H1 (cell line): ENCODE results near the gene STAT1. TPM values are rescaled to one million over a fixed set of nuclear protein-coding genes. Genes with fewer than 3 reads are reported as not detected.

Experiments
- CTCF ChIA-PET: fragments of 300-600 bp; sonication (Branson Sonifier 250); formaldehyde crosslinking; loops from one replicate; lab custom pipeline; 2021; ENCODE audit not compliant: partially characterized antibody; lab: Charles Lee
- POLR2A ChIA-PET: fragments of 300-600 bp; sonication (Branson Sonifier 250); formaldehyde crosslinking; loops from one replicate; lab custom pipeline; 2021; ENCODE audit warnings: inconsistent platforms; ENCODE audit not compliant: partially characterized antibody; lab: Charles Lee
- DNase-seq, 2 experiments: peaks; one replicate each; pipeline versions ENCODE4 v3.0.0 to v3.0.0-alpha.2; 2010 to 2022; ENCODE audit warnings: low spot score in 2 of 2, low read depth in 1 of 2, mixed read lengths in 1 of 2
- FAIRE-seq: peaks from 2 replicates; lab custom pipeline; 2011; peaks lifted over from hg19 to GRCh38; lab: Jason Lieb, UNC
- H2AFZ ChIP-seq: 2 replicates; pipeline ENCODE4 v1.8.1; 2012; ENCODE audit warnings: low read length, inconsistent platforms
- H2AK5ac ChIP-seq: 2 replicates; pipeline ENCODE4 v1.6.1; 2013; ENCODE audit warnings: low read depth, low read length
- H2BK120ac ChIP-seq: replicated peaks from 2 replicates; pipeline ENCODE3; 2013; ENCODE audit warnings: low read depth, low read length, inconsistent platforms
- H2BK12ac ChIP-seq: 2 replicates; pipeline ENCODE4 v1.6.1; 2013; ENCODE audit warnings: low read depth, low read length
- H2BK15ac ChIP-seq: 2 replicates; pipeline ENCODE4 v1.6.1; 2013; ENCODE audit warnings: low read length
- H2BK20ac ChIP-seq: 2 replicates; pipeline ENCODE4 v1.6.1; 2013; ENCODE audit warnings: low read length
- H2BK5ac ChIP-seq: 2 replicates; pipeline ENCODE4 v1.6.1; 2013; ENCODE audit warnings: low read depth, low read length
- H3K14ac ChIP-seq: 2 replicates; pipeline ENCODE4 v1.6.1; 2013; ENCODE audit warnings: inconsistent platforms; ENCODE audit not compliant: insufficient read length
- H3K18ac ChIP-seq: 2 replicates; pipeline ENCODE4 v1.6.1; 2013; ENCODE audit warnings: low read length; ENCODE audit errors: extremely low read depth
- H3K23ac ChIP-seq: 2 replicates; pipeline ENCODE4 v1.6.1; 2013; ENCODE audit warnings: inconsistent platforms; ENCODE audit not compliant: insufficient read length
- H3K23me2 ChIP-seq: 2 replicates; pipeline ENCODE4 v1.6.1; 2013; ENCODE audit warnings: low read depth, low read length
- H3K27ac ChIP-seq: 2 replicates; pipeline ENCODE4 v1.6.1; 2011; ENCODE audit warnings: low read depth, low read length, inconsistent platforms
- H3K27me3 ChIP-seq, 4 experiments: replicated peaks in 1 of 4; 1 replicate in 1 of 4; 2 replicates in 3 of 4; pipeline versions ENCODE4 v1.6.1 to v1.8.1; 2011 to 2013; ENCODE audit warnings: low read length in 3 of 4, mild to moderate bottlenecking in 3 of 4, inconsistent platforms in 2 of 4, mixed read lengths in 2 of 4, moderate library complexity in 1 of 4; ENCODE audit not compliant: control insufficient read depth in 3 of 4, insufficient read depth in 3 of 4; ENCODE audit errors: extremely low read depth in 1 of 4
- H3K36me3 ChIP-seq, 4 experiments: 2 replicates each; pipeline versions ENCODE4 v1.6.1 to v1.8.1; 2011 to 2013; ENCODE audit warnings: mild to moderate bottlenecking in 4 of 4, low read length in 3 of 4, moderate library complexity in 2 of 4, control low read depth in 1 of 4, inconsistent platforms in 1 of 4; ENCODE audit not compliant: insufficient read depth in 4 of 4, control insufficient read depth in 2 of 4
- H3K4ac ChIP-seq: replicated peaks from 2 replicates; pipeline ENCODE3; 2013; ENCODE audit warnings: low read length, low read depth, mixed read lengths, inconsistent platforms; ENCODE audit not compliant: insufficient read length
- H3K4me1 ChIP-seq, 4 experiments: replicated peaks in 1 of 4; 1 replicate in 1 of 4; 2 replicates in 3 of 4; pipeline versions ENCODE4 v1.6.1 to v1.8.1; 2011 to 2013; ENCODE audit warnings: low read length in 3 of 4, inconsistent platforms in 2 of 4, mixed read lengths in 1 of 4; ENCODE audit not compliant: insufficient read depth in 4 of 4, control insufficient read depth in 3 of 4
- H3K4me2 ChIP-seq, 2 experiments: 2 replicates each; pipeline versions ENCODE4 v1.6.1 to v1.8.1; 2011 to 2013; ENCODE audit warnings: low read depth in 2 of 2, low read length in 2 of 2, control low read depth in 1 of 2, inconsistent platforms in 1 of 2, mild to moderate bottlenecking in 1 of 2; ENCODE audit not compliant: insufficient read depth in 1 of 2
- H3K4me3 ChIP-seq, 4 experiments: fragments of 200-600, 300-600 bp in 1 of 4; sonication (generic), shearing (Covaris generic), sonication (Bioruptor Twin) in 1 of 4; 2 replicates each; pipeline versions ENCODE4 v1.5.1 to v1.8.1; 2011 to 2016; ENCODE audit warnings: low read length in 4 of 4, low read depth in 3 of 4, control low read depth in 2 of 4, inconsistent platforms in 2 of 4, mild to moderate bottlenecking in 2 of 4, mixed read lengths in 1 of 4, moderate library complexity in 1 of 4; ENCODE audit not compliant: insufficient read depth in 2 of 4; ENCODE audit errors: extremely low read depth in 1 of 4
- H3K56ac ChIP-seq: replicated peaks from 2 replicates; pipeline ENCODE3; 2013; ENCODE audit warnings: low read depth, mild to moderate bottlenecking, mixed read lengths, low read length, inconsistent platforms; ENCODE audit not compliant: insufficient read length
- H3K79me1 ChIP-seq: 2 replicates; pipeline ENCODE4 v1.6.1; 2013; ENCODE audit warnings: low read depth, low read length, control low read depth
- H3K79me2 ChIP-seq, 2 experiments: 2 replicates each; pipeline versions ENCODE4 v1.6.1 to v1.8.1; 2012 to 2013; ENCODE audit warnings: low read length in 2 of 2, mild to moderate bottlenecking in 2 of 2, inconsistent platforms in 1 of 2; ENCODE audit not compliant: insufficient read depth in 2 of 2, control insufficient read depth in 1 of 2
- H3K9ac ChIP-seq, 4 experiments: replicated peaks in 1 of 4; 1 replicate in 1 of 4; 2 replicates in 3 of 4; pipeline versions ENCODE4 v1.6.1 to v1.8.1; 2011 to 2013; ENCODE audit warnings: low read depth in 3 of 4, low read length in 3 of 4, control low read depth in 2 of 4, mild to moderate bottlenecking in 2 of 4, moderate library complexity in 2 of 4, inconsistent platforms in 1 of 4; ENCODE audit errors: extremely low read depth in 1 of 4
- H3K9me3 ChIP-seq, 2 experiments: 2 replicates each; pipeline versions ENCODE4 v1.6.1 to v1.8.1; 2012 to 2013; ENCODE audit warnings: mild to moderate bottlenecking in 2 of 2, moderate library complexity in 2 of 2, control low read depth in 1 of 2, inconsistent platforms in 1 of 2, low read depth in 1 of 2, low read length in 1 of 2, mixed read lengths in 1 of 2; ENCODE audit not compliant: insufficient read depth in 2 of 2
- H4K20me1 ChIP-seq, 2 experiments: replicated peaks in 1 of 2; 2 replicates each; pipeline versions ENCODE3 to v1.8.1; 2011 to 2013; ENCODE audit warnings: inconsistent platforms in 2 of 2, low read length in 2 of 2, mild to moderate bottlenecking in 1 of 2; ENCODE audit not compliant: insufficient read depth in 2 of 2, control insufficient read depth in 1 of 2
- H4K5ac ChIP-seq: 2 replicates; pipeline ENCODE4 v1.6.1; 2013; ENCODE audit warnings: low read length, low read depth, mixed read lengths, inconsistent platforms; ENCODE audit not compliant: insufficient read length
- H4K8ac ChIP-seq: 2 replicates; pipeline ENCODE4 v1.8.0; 2013; ENCODE audit warnings: mild to moderate bottlenecking, moderate library complexity, low read length, inconsistent platforms; ENCODE audit not compliant: insufficient read depth; ENCODE audit errors: extremely low read depth
- H4K91ac ChIP-seq: replicated peaks from 2 replicates; pipeline ENCODE3; 2013; ENCODE audit warnings: low read length, mixed read lengths, inconsistent platforms; ENCODE audit not compliant: insufficient read length
- BACH1 ChIP-seq: IDR thresholded peaks from 2 replicates; pipeline ENCODE4 v1.6.1; 2012; ENCODE audit warnings: low read length, improper control_type of control experiment
- GTF2F1 ChIP-seq: IDR thresholded peaks from 2 replicates; pipeline ENCODE4 v1.6.1; 2012; ENCODE audit warnings: low read depth, low read length, improper control_type of control experiment, borderline replicate concordance
- HDAC2 ChIP-seq, 2 experiments: fragments of 300-600 bp in 1 of 2; sonication (generic) in 1 of 2; IDR thresholded peaks; 2 replicates each; pipeline ENCODE4 v1.6.1; 2011 to 2012; ENCODE audit warnings: low read depth in 2 of 2, low read length in 2 of 2, mild to moderate bottlenecking in 2 of 2, moderate library complexity in 2 of 2, borderline replicate concordance in 1 of 2, inconsistent platforms in 1 of 2
- NANOG ChIP-seq: IDR thresholded peaks from 2 replicates; pipeline ENCODE4 v1.6.1; 2011; ENCODE audit warnings: low read length, low read depth, mild to moderate bottlenecking, inconsistent platforms; ENCODE audit not compliant: insufficient read depth, poor library complexity, severe bottlenecking
- POLR2AphosphoS5 ChIP-seq: IDR thresholded peaks from 2 replicates; pipeline ENCODE4 v1.6.1; 2011; ENCODE audit warnings: low read depth, low read length
- RBBP5 ChIP-seq: IDR thresholded peaks from 2 replicates; pipeline ENCODE4 v1.7.1; 2012; ENCODE audit warnings: low read depth, mild to moderate bottlenecking, inconsistent platforms, low read length, moderate library complexity, borderline replicate concordance
- SIX5 ChIP-seq: IDR thresholded peaks from 2 replicates; pipeline ENCODE4 v1.6.1; 2011; ENCODE audit warnings: mild to moderate bottlenecking, low read depth, low read length
- SP1 ChIP-seq: IDR thresholded peaks from 2 replicates; pipeline ENCODE4 v1.6.1; 2011; ENCODE audit warnings: low read depth, low read length
- SP4 ChIP-seq: IDR thresholded peaks from 2 replicates; pipeline ENCODE4 v1.6.1; 2012; ENCODE audit warnings: low read length, inconsistent platforms
- SRF ChIP-seq: IDR thresholded peaks from 2 replicates; pipeline ENCODE4 v1.6.1; 2011; ENCODE audit warnings: mild to moderate bottlenecking, low read depth, low read length, moderate library complexity
- TAF1 ChIP-seq: IDR thresholded peaks from 2 replicates; pipeline ENCODE4 v1.6.1; 2011; ENCODE audit warnings: mild to moderate bottlenecking, low read depth, low read length
- WGBS, 2 experiments: shearing (Covaris generic) in 1 of 2; methylation state at CpG; one replicate each; pipeline versions ENCODE4 v1.1.6 to v1.1.7; 2013 to 2015; ENCODE audit warnings: low lambda C conversion rate in 2 of 2, mixed read lengths in 2 of 2, inconsistent platforms in 1 of 2, low coverage in 1 of 2, missing lambda C conversion rate in 1 of 2; ENCODE audit not compliant: insufficient replicate concordance in 2 of 2, insufficient coverage in 1 of 2, insufficient read length in 1 of 2; ENCODE audit errors: extremely low coverage in 1 of 2, missing lambda C conversion rate in 1 of 2; 5-methylcytosine and 5-hydroxymethylcytosine counted together
- polyA plus RNA-seq, 7 experiments: library from polyadenylated mRNA; depleted of rRNA in 3 of 7; stranded (reverse) in 5 of 7; unstranded in 2 of 7; fragments of >200 nt in 5 of 7; fragments of 200-250 nt in 2 of 7; gene quantifications; 1 replicate in 5 of 7; 2 replicates in 1 of 7; 4 replicates in 1 of 7; pipeline versions ENCODE4 v1.2.1 to v1.2.3, GENCODE V29; 2011 to 2013; ENCODE audit warnings: missing spikeins in 2 of 7, mixed read lengths in 2 of 7
- total RNA-seq: library from RNA; stranded (reverse); fragmentation: NEBNext Ultra II Directional; extraction: Animal tissue kit (Norgen Biotek cat#: 25700); gene quantifications from 2 replicates; pipeline ENCODE4 v1.2.1, GENCODE V29; 2021

The STAT1 gene
- total and polyA plus RNA-seq, 2 of the 8 experiments (the other 6 are each of a cell fraction or from before 2014, with no cell fraction given), result 20.3 to 43.0 TPM

DNA sequence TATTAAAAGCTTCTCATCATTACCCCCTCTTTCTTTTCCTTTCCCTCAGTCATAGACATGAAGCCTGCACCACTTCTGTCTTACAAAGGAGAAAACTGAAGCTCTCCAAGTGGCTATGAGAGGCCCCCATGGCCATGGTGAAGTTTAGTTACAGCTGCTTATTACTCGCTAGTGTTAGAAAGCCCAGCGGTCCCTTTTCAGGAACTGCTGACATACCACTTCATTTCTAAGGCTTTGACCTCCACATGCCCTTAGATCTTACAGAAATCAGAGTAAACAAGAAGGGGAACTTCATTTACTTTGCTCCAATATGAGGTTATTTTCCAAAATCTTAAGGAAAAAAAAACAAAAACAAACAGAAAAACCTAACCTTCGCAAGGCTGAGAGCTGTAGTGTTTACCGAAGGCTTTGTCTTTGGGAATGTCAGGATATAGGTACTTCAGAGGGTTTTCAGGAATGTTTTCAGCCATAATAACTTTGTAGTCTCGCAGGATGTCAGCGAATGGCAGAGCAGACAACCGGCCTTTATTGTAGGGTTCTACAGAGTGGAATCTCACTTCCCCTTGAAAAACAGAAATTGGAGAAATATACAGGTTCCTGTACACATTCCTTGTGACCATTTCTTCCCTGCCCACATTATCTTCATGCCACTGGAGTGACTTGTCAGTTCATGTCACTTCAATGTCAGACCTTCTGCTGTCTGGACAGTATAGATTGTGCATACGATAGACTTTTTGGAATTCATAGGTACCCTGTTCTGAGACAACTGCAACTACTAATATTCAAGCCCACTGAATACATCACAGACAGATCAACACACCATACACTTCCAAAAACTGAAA lies 18.8 kb upstream of the STAT1 start:
- Histone ChIP-seq H3K9me3 (no peaks in the 10 kb centered on the region), H3K79me1 (no peaks in the 10 kb centered on the region), H4K8ac (no peak overlapping the region), H4K5ac (no peak overlapping the region), H3K56ac (no peak overlapping the region), H3K27me3 (no peaks in the 10 kb centered on the region), H3K18ac (no peak overlapping the region), H2BK15ac (no peak overlapping the region), H2BK12ac (no peak overlapping the region), H4K20me1 (no peaks in the 10 kb centered on the region), H2AK5ac (no peak overlapping the region), H4K91ac (no peak overlapping the region), H3K4me3 (no peak overlapping the region), H2AFZ (no peak overlapping the region; the same call in none of the 2 replicates), H3K23me2 (no peaks in the 10 kb centered on the region), H3K36me3 (no peaks in the 10 kb centered on the region), H2BK120ac (no peak overlapping the region), H3K4me2 (no peak overlapping the region), H3K4me1 (peaks cover 0 to 3% (median 1%) of the 10 kb centered on the region in 4 experiments; a peak in 2 of 7 replicates), H3K9ac (no peak overlapping the region), H3K4ac (no peak overlapping the region), H3K79me2 (no peaks in the 10 kb centered on the region), H2BK20ac (no peak overlapping the region), H2BK5ac (no peak overlapping the region), H3K14ac (no peak overlapping the region), H3K23ac (no peak overlapping the region), H3K27ac (no peak overlapping the region)
- 89% methylated on average over 8 of the region's 8 CpGs; no CpG with 5 or more reads in 1 of the 2 experiments for WGBS, 2 experiments
- FAIRE-seq, result no peak
- no peak for DNase-seq
- TF ChIP-seq TAF1 (no peak), SRF (no peak), POLR2AphosphoS5 (no peak), BACH1 (no peak), GTF2F1 (no peak), SIX5 (no peak), RBBP5 (no peak), NANOG (no peak), HDAC2 (IDR thresholded peaks at IDR 0.05; ENCODE audit: borderline replicate concordance in 1 of 2, low read depth in 2 of 2, low read length in 2 of 2) (no peak), SP4 (no peak), SP1 (no peak)
- CTCF ChIA-PET, result interaction anchor here (0.6 to 1.2 kb wide), 6 partner anchors 9 to 140 kb away, joined by 3 to 5 read pairs (median 3); no protein-coding TSS in a partner anchor
- POLR2A ChIA-PET, result no interaction called here
